GM23338 (cell line): Measurements from ENCODE around the gene ANKFY1. TPM values are rescaled to one million over a fixed set of nuclear protein-coding genes. Genes with fewer than 3 reads are reported as not detected.

Experiments used
- ATAC-seq: fragments of 200-7000 bp; cut with Tn5 transposase; 3 replicates; pipeline ENCODE4 v1.9.1; 2020
- DNase-seq: peaks from one replicate; pipeline ENCODE4 v3.0.0-alpha.2; 2015; ENCODE audit warnings: low spot score
- H2AFZ ChIP-seq: fragments of 200-600 bp; sonication (generic); 2 replicates; pipeline ENCODE4 v1.8.0; 2016; ENCODE audit warnings: antibody characterized with exemption, mild to moderate bottlenecking, moderate library complexity
- H3F3A ChIP-seq: fragments of 200-600 bp; sonication (generic); replicated peaks from 2 replicates; pipeline ENCODE4 v1.8.0; 2017; ENCODE audit warnings: antibody characterized with exemption, mixed run types, low read depth
- H3K27ac ChIP-seq: fragments of 200-600 bp; sonication (generic); 2 replicates; pipeline ENCODE4 v1.6.1; 2016; ENCODE audit warnings: low read depth
- H3K27me3 ChIP-seq: fragments of 200-600 bp; sonication (generic); 2 replicates; pipeline ENCODE4 v1.8.0; 2016; ENCODE audit warnings: mild to moderate bottlenecking, mixed run types, moderate library complexity; ENCODE audit not compliant: insufficient read depth
- H3K36me3 ChIP-seq: fragments of 200-600 bp; sonication (generic); 2 replicates; pipeline ENCODE4 v1.8.0; 2016; ENCODE audit warnings: mild to moderate bottlenecking; ENCODE audit not compliant: insufficient read depth
- H3K4me1 ChIP-seq: fragments of 200-600 bp; sonication (generic); 2 replicates; pipeline ENCODE4 v1.8.0; 2016; ENCODE audit warnings: mild to moderate bottlenecking, moderate library complexity; ENCODE audit not compliant: insufficient read depth
- H3K4me2 ChIP-seq: fragments of 200-600 bp; sonication (generic); 2 replicates; pipeline ENCODE4 v1.7.1; 2017; ENCODE audit warnings: mixed run types
- H3K4me3 ChIP-seq: fragments of 200-600 bp; sonication (generic); 2 replicates; pipeline ENCODE4 v1.6.1; 2016; ENCODE audit warnings: mixed run types
- H3K79me2 ChIP-seq: fragments of 200-600 bp; sonication (generic); replicated peaks from 2 replicates; pipeline ENCODE4 v1.8.0; 2017; ENCODE audit warnings: mild to moderate bottlenecking; ENCODE audit not compliant: insufficient read depth
- H3K9me2 ChIP-seq: fragments of 200-600 bp; sonication (generic); 2 replicates; pipeline ENCODE4 v1.8.0; 2017; ENCODE audit not compliant: insufficient read depth
- H4K20me1 ChIP-seq: fragments of 200-600 bp; sonication (generic); replicated peaks from 2 replicates; pipeline ENCODE4 v1.8.0; 2017; ENCODE audit warnings: mild to moderate bottlenecking; ENCODE audit not compliant: insufficient read depth
- H3K27ac Mint-ChIP-seq: 2 replicates; pipeline ENCODE4 v1.8.0; 2020; ENCODE audit warnings: inconsistent platforms, mild to moderate bottlenecking, moderate library complexity, mixed read lengths
- H3K27me3 Mint-ChIP-seq: 3 replicates; pipeline ENCODE4 v1.8.0; 2022; ENCODE audit warnings: low read depth, mild to moderate bottlenecking, moderate library complexity, mixed read lengths, inconsistent platforms; ENCODE audit not compliant: insufficient read depth, poor library complexity
- H3K36me3 Mint-ChIP-seq: 3 replicates; pipeline ENCODE4 v1.8.0; 2021; ENCODE audit warnings: low read depth, mild to moderate bottlenecking, inconsistent platforms, moderate library complexity, mixed read lengths
- H3K4me1 Mint-ChIP-seq: 3 replicates; pipeline ENCODE4 v1.8.0; 2020; ENCODE audit warnings: mild to moderate bottlenecking, inconsistent platforms, mixed read lengths
- H3K4me3 Mint-ChIP-seq: 3 replicates; pipeline ENCODE4 v1.8.0; 2021; ENCODE audit warnings: moderate library complexity, mild to moderate bottlenecking, inconsistent platforms, mixed read lengths
- H3K9me3 Mint-ChIP-seq: 3 replicates; pipeline ENCODE4 v1.8.0; 2020; ENCODE audit warnings: moderate library complexity, mild to moderate bottlenecking, inconsistent platforms, mixed read lengths
- CREB1 ChIP-seq: fragments of 250-450 bp; sonication (Bioruptor Pico); IDR thresholded peaks from 2 replicates; pipeline ENCODE4 v1.5.0; 2020; ENCODE audit warnings: low read depth, mild to moderate bottlenecking, moderate library complexity
- EZH2 ChIP-seq: fragments of 200-600 bp; sonication (generic); IDR thresholded peaks from one replicate; pipeline ENCODE4 v1.8.0; 2017; ENCODE audit warnings: antibody characterized with exemption, mild to moderate bottlenecking, low read depth; ENCODE audit not compliant: unreplicated experiment
- JUNB ChIP-seq: IDR thresholded peaks from one replicate; pipeline ENCODE4 v1.6.1; 2016; ENCODE audit warnings: antibody characterized with exemption; ENCODE audit not compliant: unreplicated experiment
- NANOG ChIP-seq: IDR thresholded peaks from 2 replicates; pipeline ENCODE4 v1.6.1; 2016; ENCODE audit warnings: antibody characterized with exemption, borderline replicate concordance
- POLR2AphosphoS5 ChIP-seq: IDR thresholded peaks from 2 replicates; pipeline ENCODE4 v1.6.1; 2016; ENCODE audit warnings: antibody characterized with exemption, low read depth
- STAT1 ChIP-seq: IDR thresholded peaks from one replicate; pipeline ENCODE4 v1.6.1; 2016; ENCODE audit warnings: antibody characterized with exemption; ENCODE audit not compliant: unreplicated experiment
- ZNF331 ChIP-seq: fragments of 250-450 bp; sonication (Bioruptor Pico); IDR thresholded peaks from 2 replicates; pipeline ENCODE4 v1.5.0; 2020; ENCODE audit warnings: low read depth, mild to moderate bottlenecking, moderate library complexity
- polyA plus RNA-seq: library from polyadenylated mRNA; unstranded; fragments of >200 nt; fragmentation: Nextera tagmentation; extraction: Ambion mirVana; gene quantifications from 2 replicates; pipeline ENCODE4 v1.2.1, GENCODE V29; 2016
- total RNA-seq: library from RNA; depleted of rRNA; stranded (reverse); fragments of >200 nt; shearing (Covaris generic); gene quantifications from 2 replicates; pipeline ENCODE4 v1.2.3, GENCODE V29; 2014
- TF ChIP-seq, protein P1 (sequence below): fragments of 250-450 bp; sonication (Bioruptor Pico); IDR thresholded peaks from 2 replicates; pipeline ENCODE4 v1.5.0; 2020; ENCODE audit warnings: mild to moderate bottlenecking, moderate library complexity
- TF ChIP-seq, protein P2 (sequence below): IDR thresholded peaks from one replicate; pipeline ENCODE4 v1.6.1; 2018; ENCODE audit warnings: antibody characterized with exemption; ENCODE audit not compliant: unreplicated experiment

The ANKFY1 gene
- total and polyA plus RNA-seq, 2 experiments from 2014 or later = 12.9 to 44.4 TPM

DNA sequence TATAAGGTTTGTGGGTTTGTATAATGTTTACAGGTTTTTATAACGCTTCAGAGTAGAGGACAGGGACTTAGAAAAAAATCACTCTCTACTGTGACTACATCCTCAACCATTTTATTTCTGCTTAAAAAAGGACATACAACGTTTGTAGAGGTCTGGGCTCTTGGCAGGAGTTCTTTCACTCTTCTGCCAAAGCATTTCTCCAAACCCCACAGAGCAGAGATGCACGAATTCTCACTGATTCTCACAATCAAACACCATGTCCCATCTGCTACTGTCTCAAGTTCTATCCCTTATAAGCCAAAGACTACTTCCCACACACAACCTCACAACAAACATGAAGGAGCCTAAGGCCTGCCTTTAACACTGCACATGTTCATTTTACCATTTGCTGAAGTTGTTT lies 7.0 kb upstream of the ANKFY1 start:
- Mint-ChIP-seq H3K36me3 (peaks cover 42% of the 10 kb centered on the region; the same call in 2 of the 3 replicates), H3K27me3 (peaks cover 3% of the 10 kb centered on the region), H3K4me1 (peaks cover 2% of the 10 kb centered on the region; the same call in 2 of the 3 replicates), H3K9me3 (no peaks in the 10 kb centered on the region; the same call in 2 of the 3 replicates), H3K27ac (no peak overlapping the region), H3K4me3 (no peak overlapping the region)
- no peak for ATAC-seq
- DNase-seq = no peak
- H3K4me3 ChIP-seq = no peak overlapping the region
- no peaks in the 10 kb centered on the region for H3K4me1 ChIP-seq
- H3K36me3 ChIP-seq = peaks cover 26% of the 10 kb centered on the region
- H3K27ac ChIP-seq = 0 out of 2 replicates have a peak overlapping the region, but pooled peaks have one; percentile 68
- no peak overlapping the region for H2AFZ ChIP-seq
- no peak for TF ChIP-seq CREB1
- TF ChIP-seq NANOG = no peak
- no peak for TF ChIP-seq JUNB
- TF ChIP-seq, protein P1, sequence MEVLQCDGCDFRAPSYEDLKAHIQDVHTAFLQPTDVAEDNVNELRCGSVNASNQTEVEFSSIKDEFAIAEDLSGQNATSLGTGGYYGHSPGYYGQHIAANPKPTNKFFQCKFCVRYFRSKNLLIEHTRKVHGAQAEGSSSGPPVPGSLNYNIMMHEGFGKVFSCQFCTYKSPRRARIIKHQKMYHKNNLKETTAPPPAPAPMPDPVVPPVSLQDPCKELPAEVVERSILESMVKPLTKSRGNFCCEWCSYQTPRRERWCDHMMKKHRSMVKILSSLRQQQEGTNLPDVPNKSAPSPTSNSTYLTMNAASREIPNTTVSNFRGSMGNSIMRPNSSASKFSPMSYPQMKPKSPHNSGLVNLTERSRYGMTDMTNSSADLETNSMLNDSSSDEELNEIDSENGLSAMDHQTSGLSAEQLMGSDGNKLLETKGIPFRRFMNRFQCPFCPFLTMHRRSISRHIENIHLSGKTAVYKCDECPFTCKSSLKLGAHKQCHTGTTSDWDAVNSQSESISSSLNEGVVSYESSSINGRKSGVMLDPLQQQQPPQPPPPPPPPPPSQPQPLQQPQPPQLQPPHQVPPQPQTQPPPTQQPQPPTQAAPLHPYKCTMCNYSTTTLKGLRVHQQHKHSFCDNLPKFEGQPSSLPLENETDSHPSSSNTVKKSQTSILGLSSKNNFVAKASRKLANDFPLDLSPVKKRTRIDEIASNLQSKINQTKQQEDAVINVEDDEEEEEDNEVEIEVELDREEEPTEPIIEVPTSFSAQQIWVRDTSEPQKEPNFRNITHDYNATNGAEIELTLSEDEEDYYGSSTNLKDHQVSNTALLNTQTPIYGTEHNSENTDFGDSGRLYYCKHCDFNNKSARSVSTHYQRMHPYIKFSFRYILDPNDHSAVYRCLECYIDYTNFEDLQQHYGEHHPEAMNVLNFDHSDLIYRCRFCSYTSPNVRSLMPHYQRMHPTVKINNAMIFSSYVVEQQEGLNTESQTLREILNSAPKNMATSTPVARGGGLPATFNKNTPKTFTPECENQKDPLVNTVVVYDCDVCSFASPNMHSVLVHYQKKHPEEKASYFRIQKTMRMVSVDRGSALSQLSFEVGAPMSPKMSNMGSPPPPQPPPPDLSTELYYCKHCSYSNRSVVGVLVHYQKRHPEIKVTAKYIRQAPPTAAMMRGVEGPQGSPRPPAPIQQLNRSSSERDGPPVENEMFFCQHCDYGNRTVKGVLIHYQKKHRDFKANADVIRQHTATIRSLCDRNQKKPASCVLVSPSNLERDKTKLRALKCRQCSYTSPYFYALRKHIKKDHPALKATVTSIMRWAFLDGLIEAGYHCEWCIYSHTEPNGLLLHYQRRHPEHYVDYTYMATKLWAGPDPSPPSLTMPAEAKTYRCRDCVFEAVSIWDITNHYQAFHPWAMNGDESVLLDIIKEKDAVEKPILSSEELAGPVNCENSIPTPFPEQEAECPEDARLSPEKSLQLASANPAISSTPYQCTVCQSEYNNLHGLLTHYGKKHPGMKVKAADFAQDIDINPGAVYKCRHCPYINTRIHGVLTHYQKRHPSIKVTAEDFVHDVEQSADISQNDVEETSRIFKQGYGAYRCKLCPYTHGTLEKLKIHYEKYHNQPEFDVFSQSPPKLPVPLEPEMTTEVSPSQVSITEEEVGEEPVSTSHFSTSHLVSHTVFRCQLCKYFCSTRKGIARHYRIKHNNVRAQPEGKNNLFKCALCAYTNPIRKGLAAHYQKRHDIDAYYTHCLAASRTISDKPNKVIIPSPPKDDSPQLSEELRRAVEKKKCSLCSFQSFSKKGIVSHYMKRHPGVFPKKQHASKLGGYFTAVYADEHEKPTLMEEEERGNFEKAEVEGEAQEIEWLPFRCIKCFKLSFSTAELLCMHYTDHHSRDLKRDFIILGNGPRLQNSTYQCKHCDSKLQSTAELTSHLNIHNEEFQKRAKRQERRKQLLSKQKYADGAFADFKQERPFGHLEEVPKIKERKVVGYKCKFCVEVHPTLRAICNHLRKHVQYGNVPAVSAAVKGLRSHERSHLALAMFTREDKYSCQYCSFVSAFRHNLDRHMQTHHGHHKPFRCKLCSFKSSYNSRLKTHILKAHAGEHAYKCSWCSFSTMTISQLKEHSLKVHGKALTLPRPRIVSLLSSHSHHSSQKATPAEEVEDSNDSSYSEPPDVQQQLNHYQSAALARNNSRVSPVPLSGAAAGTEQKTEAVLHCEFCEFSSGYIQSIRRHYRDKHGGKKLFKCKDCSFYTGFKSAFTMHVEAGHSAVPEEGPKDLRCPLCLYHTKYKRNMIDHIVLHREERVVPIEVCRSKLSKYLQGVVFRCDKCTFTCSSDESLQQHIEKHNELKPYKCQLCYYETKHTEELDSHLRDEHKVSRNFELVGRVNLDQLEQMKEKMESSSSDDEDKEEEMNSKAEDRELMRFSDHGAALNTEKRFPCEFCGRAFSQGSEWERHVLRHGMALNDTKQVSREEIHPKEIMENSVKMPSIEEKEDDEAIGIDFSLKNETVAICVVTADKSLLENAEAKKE = no peak
- no peak for TF ChIP-seq POLR2AphosphoS5
- TF ChIP-seq, protein P2, sequence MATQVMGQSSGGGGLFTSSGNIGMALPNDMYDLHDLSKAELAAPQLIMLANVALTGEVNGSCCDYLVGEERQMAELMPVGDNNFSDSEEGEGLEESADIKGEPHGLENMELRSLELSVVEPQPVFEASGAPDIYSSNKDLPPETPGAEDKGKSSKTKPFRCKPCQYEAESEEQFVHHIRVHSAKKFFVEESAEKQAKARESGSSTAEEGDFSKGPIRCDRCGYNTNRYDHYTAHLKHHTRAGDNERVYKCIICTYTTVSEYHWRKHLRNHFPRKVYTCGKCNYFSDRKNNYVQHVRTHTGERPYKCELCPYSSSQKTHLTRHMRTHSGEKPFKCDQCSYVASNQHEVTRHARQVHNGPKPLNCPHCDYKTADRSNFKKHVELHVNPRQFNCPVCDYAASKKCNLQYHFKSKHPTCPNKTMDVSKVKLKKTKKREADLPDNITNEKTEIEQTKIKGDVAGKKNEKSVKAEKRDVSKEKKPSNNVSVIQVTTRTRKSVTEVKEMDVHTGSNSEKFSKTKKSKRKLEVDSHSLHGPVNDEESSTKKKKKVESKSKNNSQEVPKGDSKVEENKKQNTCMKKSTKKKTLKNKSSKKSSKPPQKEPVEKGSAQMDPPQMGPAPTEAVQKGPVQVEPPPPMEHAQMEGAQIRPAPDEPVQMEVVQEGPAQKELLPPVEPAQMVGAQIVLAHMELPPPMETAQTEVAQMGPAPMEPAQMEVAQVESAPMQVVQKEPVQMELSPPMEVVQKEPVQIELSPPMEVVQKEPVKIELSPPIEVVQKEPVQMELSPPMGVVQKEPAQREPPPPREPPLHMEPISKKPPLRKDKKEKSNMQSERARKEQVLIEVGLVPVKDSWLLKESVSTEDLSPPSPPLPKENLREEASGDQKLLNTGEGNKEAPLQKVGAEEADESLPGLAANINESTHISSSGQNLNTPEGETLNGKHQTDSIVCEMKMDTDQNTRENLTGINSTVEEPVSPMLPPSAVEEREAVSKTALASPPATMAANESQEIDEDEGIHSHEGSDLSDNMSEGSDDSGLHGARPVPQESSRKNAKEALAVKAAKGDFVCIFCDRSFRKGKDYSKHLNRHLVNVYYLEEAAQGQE = no peak
- no peak for TF ChIP-seq EZH2
- no peak for TF ChIP-seq STAT1
- no peak for TF ChIP-seq ZNF331 (CRISPR knock-in tag)
- H3K79me2 ChIP-seq = peaks cover 17% of the 10 kb centered on the region
- peaks cover 20% of the 10 kb centered on the region; the same call in 1 of the 2 replicates for H3F3A ChIP-seq
- peaks cover 40% of the 10 kb centered on the region for H4K20me1 ChIP-seq
- H3K9me2 ChIP-seq = no peaks in the 10 kb centered on the region
- H3K27me3 ChIP-seq = no peaks in the 10 kb centered on the region
- H3K4me2 ChIP-seq = no peak overlapping the region
